AG04450 (cell line): ENCODE data around the gene EPHB4. TPM values are rescaled to one million over a fixed set of nuclear protein-coding genes. Genes with fewer than 3 reads are reported as not detected.
A peak's percentile ranks its signal among the peaks of the same experiment; 100 is the strongest.

Experiments used
- CTCF ChIA-PET: fragments of 300-600, 350-600 bp; formaldehyde crosslinking; extraction: SDS; loops from one replicate; lab custom pipeline; 2022; ENCODE audit warnings: antibody characterized with exemption, inconsistent platforms; lab: Charles Lee
- POLR2A ChIA-PET: fragments of 350-600 bp; formaldehyde crosslinking; extraction: SDS; loops from one replicate; lab custom pipeline; 2021; ENCODE audit warnings: antibody characterized with exemption, inconsistent platforms; lab: Yijun Ruan, JAX
- DNase-seq: peaks from one replicate; pipeline ENCODE4 v3.0.0-alpha.2; 2011; ENCODE audit warnings: low read depth, low spot score
- H3K27ac ChIP-seq: one replicate; pipeline ENCODE4 v1.5.1; 2012; ENCODE audit warnings: low read depth, low read length, control low read depth
- H3K27me3 ChIP-seq: one replicate; pipeline ENCODE4 v1.6.0; 2012; ENCODE audit warnings: low read length; ENCODE audit not compliant: control insufficient read depth, insufficient read depth
- H3K4me3 ChIP-seq: 2 replicates; pipeline ENCODE4 v1.5.1; 2011; ENCODE audit warnings: mild to moderate bottlenecking, low read depth, low read length, control low read depth
- H3K9me3 ChIP-seq: 2 replicates; pipeline ENCODE4 v1.5.1; 2012; ENCODE audit warnings: low read length; ENCODE audit not compliant: control insufficient read depth, insufficient read depth
- polyA minus RNA-seq: library from RNA; depleted of rRNA, polyadenylated mRNA; stranded (reverse); fragments of >200 nt; gene quantifications from 2 replicates; pipeline ENCODE4 v1.2.3, GENCODE V29; 2011; rRNA and poly(A)+ RNA removed
- polyA plus RNA-seq: library from polyadenylated mRNA; depleted of rRNA; stranded (reverse); fragments of >200 nt; gene quantifications from 2 replicates; pipeline ENCODE4 v1.2.3, GENCODE V29; 2011; rRNA removed
- TF ChIP-seq, protein P1 (sequence below): IDR thresholded peaks from 2 replicates; pipeline ENCODE4 v1.5.1; 2011; ENCODE audit warnings: low read depth, low read length, control low read depth, inconsistent platforms

The EPHB4 gene
- polyA plus RNA-seq (43.8 and 46.5 TPM in 2 replicates), polyA minus RNA-seq (85.2 and 108 TPM in 2 replicates)

DNA sequence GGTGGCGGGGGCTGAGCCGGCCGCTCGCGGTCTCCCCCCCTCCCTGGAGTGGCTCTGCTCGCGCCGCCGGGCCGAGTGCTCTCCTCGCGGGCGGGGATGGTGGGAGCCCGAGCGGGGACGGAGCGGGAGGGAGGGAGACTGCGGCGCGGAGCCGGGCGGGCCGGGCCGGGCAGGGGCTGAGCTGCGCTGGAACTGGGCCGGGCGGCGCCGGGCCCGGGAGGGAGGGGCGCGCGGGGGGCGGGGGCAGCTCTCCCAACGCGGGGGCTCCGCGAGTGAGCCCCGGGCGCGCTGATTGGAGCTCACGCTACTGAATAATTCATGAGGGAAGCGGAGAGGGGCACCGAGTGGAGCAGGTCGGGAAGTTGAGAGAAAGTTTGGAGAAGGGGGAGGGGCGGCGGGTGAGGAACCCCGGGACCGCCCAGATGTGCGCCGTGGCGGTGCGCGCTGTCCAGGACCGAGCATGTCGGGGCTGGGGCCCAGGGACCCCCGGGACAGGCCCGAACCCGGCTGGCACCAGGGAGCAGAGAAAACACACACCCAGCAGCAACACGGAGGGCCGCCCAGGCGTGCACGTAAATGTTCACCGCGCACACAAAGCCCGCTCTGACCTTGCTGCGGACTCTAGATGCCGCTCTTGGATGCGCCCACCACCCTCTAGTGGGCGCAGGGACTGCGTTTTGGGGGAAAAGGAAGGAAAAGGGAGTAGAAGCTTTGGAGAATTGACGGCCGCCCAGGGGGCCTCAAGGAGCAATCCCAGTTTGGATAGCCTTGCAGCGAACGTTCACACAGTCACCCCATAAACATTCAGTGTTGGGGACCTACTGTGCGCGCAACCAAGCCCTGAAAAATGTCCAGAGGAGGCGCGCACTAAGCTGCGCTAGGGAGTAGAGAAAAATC, at the start of gene EPHB4:
TSS of gene EPHB4 (minus strand) at position 194 of the 897 bp plus-strand sequence. CDS start 493 bp downstream, outside the sequence.
- DNase-seq, result peak; percentile 72
- TF ChIP-seq, protein P1, sequence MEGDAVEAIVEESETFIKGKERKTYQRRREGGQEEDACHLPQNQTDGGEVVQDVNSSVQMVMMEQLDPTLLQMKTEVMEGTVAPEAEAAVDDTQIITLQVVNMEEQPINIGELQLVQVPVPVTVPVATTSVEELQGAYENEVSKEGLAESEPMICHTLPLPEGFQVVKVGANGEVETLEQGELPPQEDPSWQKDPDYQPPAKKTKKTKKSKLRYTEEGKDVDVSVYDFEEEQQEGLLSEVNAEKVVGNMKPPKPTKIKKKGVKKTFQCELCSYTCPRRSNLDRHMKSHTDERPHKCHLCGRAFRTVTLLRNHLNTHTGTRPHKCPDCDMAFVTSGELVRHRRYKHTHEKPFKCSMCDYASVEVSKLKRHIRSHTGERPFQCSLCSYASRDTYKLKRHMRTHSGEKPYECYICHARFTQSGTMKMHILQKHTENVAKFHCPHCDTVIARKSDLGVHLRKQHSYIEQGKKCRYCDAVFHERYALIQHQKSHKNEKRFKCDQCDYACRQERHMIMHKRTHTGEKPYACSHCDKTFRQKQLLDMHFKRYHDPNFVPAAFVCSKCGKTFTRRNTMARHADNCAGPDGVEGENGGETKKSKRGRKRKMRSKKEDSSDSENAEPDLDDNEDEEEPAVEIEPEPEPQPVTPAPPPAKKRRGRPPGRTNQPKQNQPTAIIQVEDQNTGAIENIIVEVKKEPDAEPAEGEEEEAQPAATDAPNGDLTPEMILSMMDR, result peak; percentile 73
- CTCF ChIA-PET, result interaction anchor here (0.6 to 2.8 kb wide), 18 partner anchors 10 to 295 kb away, joined by 3 to 21 read pairs (median 4); partner anchors contain the start of genes POP7, SLC12A9 and SRRT
- peak within 1 kb of the TSS; percentile 73 for H3K27ac ChIP-seq
- POLR2A ChIA-PET, result interaction anchor here (0.6 to 2.7 kb wide), 10 partner anchors 10 to 650 kb away, joined by 3 to 12 read pairs (median 4); partner anchors contain the start of genes MOSPD3, POP7, SLC12A9 and SRRT
- H3K4me3 ChIP-seq, result peak within 1 kb of the TSS; percentile 78
- no peaks in the 10 kb centered on the region for H3K27me3 ChIP-seq
- H3K9me3 ChIP-seq, result no peaks in the 10 kb centered on the region

DNA sequence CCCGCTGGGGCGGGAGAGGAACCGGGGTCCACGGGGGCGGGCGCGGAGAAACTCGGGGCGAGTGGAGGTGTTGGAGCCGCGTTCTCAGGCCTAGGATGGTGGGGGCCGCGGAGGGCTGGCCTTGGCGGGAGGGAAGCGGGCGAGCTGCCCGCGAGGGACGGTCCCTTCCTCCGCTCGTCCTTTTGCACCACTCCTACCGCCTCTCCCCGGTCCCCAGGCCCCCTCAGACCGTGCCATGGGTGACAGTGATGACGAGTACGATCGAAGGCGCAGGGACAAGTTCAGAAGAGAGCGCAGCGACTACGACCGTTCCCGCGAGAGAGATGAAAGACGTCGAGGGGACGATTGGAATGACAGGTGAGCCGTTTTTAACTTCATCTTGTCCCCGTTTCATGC, 48.0 kb upstream of the EPHB4 start:
- H3K27me3 ChIP-seq, result no peaks in the 10 kb centered on the region
- TF ChIP-seq, protein P1, result no peak
- ChIA-PET POLR2A (interaction anchor here (0.5 to 4.3 kb wide), 22 partner anchors 8 to 446 kb away, joined by 3 to 71 read pairs (median 4); partner anchors contain the start of genes EPHB4, POP7, SLC12A9 and TRIP6), CTCF (interaction anchor here (0.6 to 1.5 kb wide), 7 partner anchors 12 to 652 kb away, joined by 3 to 5 read pairs (median 3); no protein-coding TSS in a partner anchor)
- peak overlapping the region; percentile 93 for H3K4me3 ChIP-seq
- H3K9me3 ChIP-seq, result no peaks in the 10 kb centered on the region; the same call in 1 of the 2 replicates
- H3K27ac ChIP-seq, result peak overlapping the region; percentile 86
- DNase-seq, result no peak

DNA sequence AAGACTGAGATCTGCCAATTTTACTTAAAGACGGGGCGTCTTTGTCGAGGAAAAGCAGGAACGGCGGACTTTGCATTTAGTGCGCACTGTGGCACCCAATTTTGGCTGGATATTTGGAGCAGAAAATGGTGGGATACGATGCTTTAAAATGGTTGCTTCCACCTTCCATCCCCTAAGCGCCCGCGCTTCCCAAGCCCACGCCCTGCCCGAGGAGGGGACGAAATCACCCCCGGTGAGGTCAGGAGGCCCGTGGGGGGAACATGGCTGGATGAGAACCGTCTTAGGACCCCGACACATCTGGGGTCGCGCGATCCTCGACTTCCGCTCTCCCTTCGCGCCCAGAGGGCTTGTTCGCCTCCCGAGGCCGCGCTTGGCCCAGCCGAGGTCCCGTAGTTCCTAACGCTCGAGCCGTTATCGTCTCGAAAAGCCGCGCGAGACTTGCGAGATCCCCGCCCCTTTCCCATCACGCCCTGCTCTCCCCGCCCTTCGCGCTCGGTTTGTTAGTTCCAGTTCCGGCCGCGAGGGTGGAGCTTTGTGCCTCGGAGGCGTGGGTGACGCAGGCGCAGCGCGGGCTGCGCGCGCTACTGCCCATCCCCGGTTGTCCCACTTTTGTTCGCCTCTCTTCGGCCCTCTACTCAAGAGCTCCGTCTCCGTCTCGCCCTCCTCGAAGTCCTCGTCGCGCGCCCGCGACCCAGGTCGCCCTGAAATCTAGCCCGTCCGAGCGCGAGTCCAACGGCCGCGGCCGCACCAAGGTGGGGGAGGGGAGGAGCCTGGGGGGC, 47.4 kb upstream of the EPHB4 start, which contains the start of gene SRRT:
TSS of gene SRRT (plus strand) at position 527 of the 779 bp plus-strand sequence. CDS start 488 bp downstream, outside the sequence.
- H3K9me3 ChIP-seq, result no peaks in the 10 kb centered on the region; the same call in 1 of the 2 replicates
- POLR2A ChIA-PET, result interaction anchor here (0.5 to 4.3 kb wide), 19 partner anchors 8 to 446 kb away, joined by 3 to 71 read pairs (median 3); partner anchors contain the start of genes EPHB4, PLOD3, POP7 and SLC12A9
- TF ChIP-seq, protein P1, result peak; percentile 31; the same call in 1 of the 2 replicates
- H3K27me3 ChIP-seq, result no peaks in the 10 kb centered on the region
- CTCF ChIA-PET, result interaction anchor here (0.6 to 1.4 kb wide), 6 partner anchors 12 to 406 kb away, joined by 3 to 5 read pairs (median 3); no protein-coding TSS in a partner anchor
- peak; percentile 95 for DNase-seq
- peak within 1 kb of the TSS; percentile 86 for H3K27ac ChIP-seq
- peak within 1 kb of the TSS; percentile 93 for H3K4me3 ChIP-seq

DNA sequence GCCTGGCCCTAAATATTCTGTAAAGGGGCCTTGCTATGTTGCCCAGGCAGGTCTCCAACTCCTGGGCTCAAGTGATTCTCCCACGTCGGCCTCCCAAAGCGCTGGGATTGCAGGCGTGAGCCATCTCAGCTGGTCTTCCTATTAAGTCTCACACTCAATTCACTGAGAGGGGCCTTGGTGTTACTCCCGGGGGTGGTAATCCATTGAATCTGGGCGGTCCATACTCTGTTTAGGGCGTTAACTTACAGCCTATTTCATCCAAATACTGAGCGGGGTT, 46.9 kb upstream of the EPHB4 start:
- no peaks in the 10 kb centered on the region for H3K27me3 ChIP-seq
- CTCF ChIA-PET, result no interaction called here
- no peaks in the 10 kb centered on the region; the same call in 1 of the 2 replicates for H3K9me3 ChIP-seq
- TF ChIP-seq, protein P1, result no peak
- H3K4me3 ChIP-seq, result peak overlapping the region; percentile 60
- H3K27ac ChIP-seq, result peak overlapping the region; percentile 85
- DNase-seq, result no peak
- POLR2A ChIA-PET, result interaction anchor here (1.9 kb wide), 1 partner anchor 445 kb away, joined by 4 read pairs; the partner anchor contains the start of gene ZCWPW1
